Neutrophil (primary cell): ENCODE measurements around the gene CLDN20.

Source experiments
- H3K27ac ChIP-seq: fragments of 200-600 bp; sonication (generic); 2 replicates; pipeline ENCODE4 v1.5.1; 2016; ENCODE audit warnings: mild to moderate bottlenecking, moderate library complexity
- H3K27me3 ChIP-seq: fragments of 200-600 bp; sonication (generic); 2 replicates; pipeline ENCODE4 v1.6.0; 2016; ENCODE audit warnings: mild to moderate bottlenecking
- H3K36me3 ChIP-seq: fragments of 200-600 bp; sonication (generic); 2 replicates; pipeline ENCODE4 v1.5.1; 2017
- H3K4me1 ChIP-seq, 2 experiments: fragments of 200-600 bp in 1 of 2; sonication (generic) in 1 of 2; 1 replicate in 1 of 2; 2 replicates in 1 of 2; pipeline versions ENCODE4 v1.5.1 to v1.6.1; 2013 to 2016; ENCODE audit warnings: low read depth in 1 of 2, low read length in 1 of 2, mild to moderate bottlenecking in 1 of 2, moderate library complexity in 1 of 2; ENCODE audit not compliant: control insufficient read depth in 1 of 2, insufficient read depth in 1 of 2
- H3K4me3 ChIP-seq, 2 experiments: fragments of 200-600 bp in 1 of 2; sonication (generic) in 1 of 2; 1 replicate in 1 of 2; 2 replicates in 1 of 2; pipeline ENCODE4 v1.5.1; 2013 to 2016; ENCODE audit warnings: low read depth in 1 of 2, low read length in 1 of 2, mild to moderate bottlenecking in 1 of 2, moderate library complexity in 1 of 2
- H3K9me3 ChIP-seq: fragments of 200-600 bp; sonication (generic); 2 replicates; pipeline ENCODE4 v1.5.1; 2016
- CTCF ChIP-seq: fragments of 200-600 bp; sonication (generic); IDR thresholded peaks from 2 replicates; pipeline ENCODE4 v1.5.1; 2016; ENCODE audit warnings: antibody characterized with exemption

The CLDN20 gene

DNA sequence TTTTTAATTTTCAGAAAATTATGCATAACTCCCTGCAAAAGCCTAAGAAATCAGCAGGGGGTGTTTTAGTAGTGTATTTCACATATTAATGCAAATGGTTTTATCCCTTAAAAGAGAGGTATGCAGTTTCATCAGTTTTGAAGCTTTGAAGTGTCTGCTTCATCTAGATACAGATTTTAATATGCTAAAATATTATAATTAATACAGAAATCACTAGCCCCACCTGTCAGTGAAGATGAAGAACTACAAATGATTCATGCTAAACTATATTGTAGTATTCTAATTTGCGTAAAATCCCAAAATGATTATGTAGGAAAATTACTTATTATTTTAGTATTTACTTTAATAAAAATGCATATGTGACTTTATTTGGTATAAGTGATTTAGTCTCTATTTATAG lies 53.4 kb downstream of the CLDN20 start:
- Histone ChIP-seq H3K36me3 (no peaks in the 10 kb centered on the region), H3K27me3 (no peaks in the 10 kb centered on the region), H3K9me3 (no peaks in the 10 kb centered on the region), H3K4me3 (no peak overlapping the region), H3K4me1 (peaks cover 16 to 18% of the 10 kb centered on the region in 2 experiments), H3K27ac (no peak overlapping the region)
- no peak for TF ChIP-seq CTCF

- TF ChIP-seq CTCF = no peak
- Histone ChIP-seq H3K9me3 (no peaks in the 10 kb centered on the region), H3K27me3 (no peaks in the 10 kb centered on the region), H3K4me3 (peak overlapping the region in 1 of 2 experiments; percentile 4), H3K36me3 (no peaks in the 10 kb centered on the region), H3K4me1 (peaks cover 5 to 6% of the 10 kb centered on the region in 2 experiments), H3K27ac (no peak overlapping the region)
These were observed 56.1 kb downstream of the CLDN20 start for GRCh38 chr6:155319902-155320301.

GRCh38 chr6:155324172-155324571 lies 60.4 kb downstream of the CLDN20 start:
- no peaks in the 10 kb centered on the region for H3K9me3 ChIP-seq
- no peaks in the 10 kb centered on the region for H3K27me3 ChIP-seq
- no peaks in the 10 kb centered on the region for H3K4me1 ChIP-seq
- no peak for TF ChIP-seq CTCF
- no peaks in the 10 kb centered on the region for H3K36me3 ChIP-seq
- H3K27ac ChIP-seq = no peak overlapping the region
- H3K4me3 ChIP-seq = no peak overlapping the region

GRCh38 chr6:155324993-155325392 lies 61.2 kb downstream of the CLDN20 start:
- H3K9me3 ChIP-seq = no peaks in the 10 kb centered on the region
- no peaks in the 10 kb centered on the region for H3K36me3 ChIP-seq
- no peaks in the 10 kb centered on the region for H3K4me1 ChIP-seq
- no peak for TF ChIP-seq CTCF
- no peak overlapping the region for H3K4me3 ChIP-seq
- no peak overlapping the region for H3K27ac ChIP-seq
- no peaks in the 10 kb centered on the region for H3K27me3 ChIP-seq

- H3K36me3 ChIP-seq = no peaks in the 10 kb centered on the region
- no peaks in the 10 kb centered on the region for H3K4me1 ChIP-seq
- no peak for TF ChIP-seq CTCF
- no peaks in the 10 kb centered on the region for H3K27me3 ChIP-seq
- no peak overlapping the region for H3K27ac ChIP-seq
- no peaks in the 10 kb centered on the region for H3K9me3 ChIP-seq
- no peak overlapping the region for H3K4me3 ChIP-seq
These were observed 62.1 kb downstream of the CLDN20 start for GRCh38 chr6:155325700-155326516.
